ENCODE data around the gene AGAP1. TPM values are rescaled to one million over a fixed set of nuclear protein-coding genes. Genes with fewer than 3 reads are reported as not detected.

Gene AGAP1
- total and polyA plus RNA-seq, 2 donors = 1.7 to 3.0 TPM

GRCh38 chr2:235904585-235904931, 410.7 kb downstream of the AGAP1 start:
- H3K27ac ChIP-seq (ENCODE audit: low read depth in 1 of 2, low read length in 1 of 2) = no peak overlapping the region
- 34% methylated on average over 6 of the region's 6 CpGs for WGBS
- H3K36me3 ChIP-seq (ENCODE audit: control insufficient read depth in 2 of 2, insufficient read depth in 2 of 2, low read length in 1 of 2) = no peaks in the 10 kb centered on the region
- no peaks in the 10 kb centered on the region for H3K4me1 ChIP-seq (ENCODE audit: control insufficient read depth in 2 of 2, insufficient read depth in 2 of 2, low read length in 2 of 2)
- H3K9me3 ChIP-seq (ENCODE audit: control insufficient read depth in 2 of 2, insufficient read depth in 1 of 2, low read length in 1 of 2) = no peaks in the 10 kb centered on the region
- peaks cover 0 to 7% of the 10 kb centered on the region in 2 donors for H3K27me3 ChIP-seq (ENCODE audit: control insufficient read depth in 2 of 2, insufficient read depth in 1 of 2, low read length in 1 of 2)
- no peak overlapping the region for H3K4me3 ChIP-seq (ENCODE audit: low read length in 2 of 2)
- DNase-seq (ENCODE audit: low read depth in 6 of 9, low spot score in 9 of 9) = no peak

DNA sequence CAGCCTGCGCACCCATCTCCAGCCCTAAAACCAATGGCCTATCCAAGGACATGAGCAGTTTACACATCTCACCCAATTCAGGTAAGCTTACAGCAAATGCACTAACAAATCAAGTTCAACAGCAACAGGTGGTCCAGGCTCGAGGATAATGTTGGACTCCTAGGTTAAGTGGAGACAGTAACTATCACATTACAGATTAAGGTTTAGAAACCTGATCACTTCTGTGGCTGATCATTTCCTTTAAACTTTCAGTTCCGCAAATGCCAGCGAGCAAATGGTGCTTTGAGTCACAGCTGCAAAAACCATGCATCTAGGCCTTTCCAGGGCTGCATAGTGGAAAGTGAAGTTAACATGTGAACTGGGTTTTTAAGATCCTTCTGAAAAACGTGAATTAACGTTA, 415.0 kb downstream of the AGAP1 start:
- Histone ChIP-seq H3K9me3 (ENCODE audit: control insufficient read depth in 2 of 2, insufficient read depth in 1 of 2, low read length in 1 of 2) (no peaks in the 10 kb centered on the region), H3K27ac (ENCODE audit: low read depth in 1 of 2, low read length in 1 of 2) (no peak overlapping the region), H3K36me3 (ENCODE audit: control insufficient read depth in 2 of 2, insufficient read depth in 2 of 2, low read length in 1 of 2) (no peaks in the 10 kb centered on the region), H3K4me3 (ENCODE audit: low read length in 2 of 2) (no peak overlapping the region), H3K4me1 (ENCODE audit: control insufficient read depth in 2 of 2, insufficient read depth in 2 of 2, low read length in 2 of 2) (no peaks in the 10 kb centered on the region), H3K27me3 (ENCODE audit: control insufficient read depth in 2 of 2, insufficient read depth in 1 of 2, low read length in 1 of 2) (peaks cover 0 to 5% of the 10 kb centered on the region in 2 donors)
- 90% methylated on average over 6 of the region's 6 CpGs for WGBS
- DNase-seq (ENCODE audit: low read depth in 6 of 9, low spot score in 9 of 9) = no peak

DNA sequence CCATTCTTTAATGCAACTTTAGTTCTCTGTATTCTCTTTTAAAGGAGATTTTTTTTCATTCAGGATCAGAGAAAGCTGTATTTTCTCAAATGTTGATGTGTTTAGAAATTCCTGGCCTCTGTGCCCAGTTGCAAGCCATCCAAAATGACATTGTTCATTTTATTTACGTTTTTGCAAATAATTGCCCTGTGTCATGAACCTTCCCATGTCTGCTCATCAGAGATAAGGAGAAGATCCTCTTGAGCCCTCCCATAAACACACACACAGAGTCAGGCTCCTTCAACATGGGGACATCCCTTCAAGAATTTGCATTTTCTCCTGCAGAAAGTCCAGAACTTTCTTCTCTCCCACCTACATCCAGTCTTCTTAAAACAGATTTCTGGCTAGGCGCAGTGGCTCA, 415.5 kb downstream of the AGAP1 start:
- DNase-seq (ENCODE audit: low read depth in 6 of 9, low spot score in 9 of 9) = no peak
- Histone ChIP-seq H3K4me3 (ENCODE audit: low read length in 2 of 2) (no peak overlapping the region), H3K4me1 (ENCODE audit: control insufficient read depth in 2 of 2, insufficient read depth in 2 of 2, low read length in 2 of 2) (no peaks in the 10 kb centered on the region), H3K27me3 (ENCODE audit: control insufficient read depth in 2 of 2, insufficient read depth in 1 of 2, low read length in 1 of 2) (no peaks in the 10 kb centered on the region), H3K36me3 (ENCODE audit: control insufficient read depth in 2 of 2, insufficient read depth in 2 of 2, low read length in 1 of 2) (no peaks in the 10 kb centered on the region), H3K9me3 (ENCODE audit: control insufficient read depth in 2 of 2, insufficient read depth in 1 of 2, low read length in 1 of 2) (no peaks in the 10 kb centered on the region), H3K27ac (ENCODE audit: low read depth in 1 of 2, low read length in 1 of 2) (no peak overlapping the region)
- 90% methylated on average over 2 of the region's 2 CpGs for WGBS

DNA sequence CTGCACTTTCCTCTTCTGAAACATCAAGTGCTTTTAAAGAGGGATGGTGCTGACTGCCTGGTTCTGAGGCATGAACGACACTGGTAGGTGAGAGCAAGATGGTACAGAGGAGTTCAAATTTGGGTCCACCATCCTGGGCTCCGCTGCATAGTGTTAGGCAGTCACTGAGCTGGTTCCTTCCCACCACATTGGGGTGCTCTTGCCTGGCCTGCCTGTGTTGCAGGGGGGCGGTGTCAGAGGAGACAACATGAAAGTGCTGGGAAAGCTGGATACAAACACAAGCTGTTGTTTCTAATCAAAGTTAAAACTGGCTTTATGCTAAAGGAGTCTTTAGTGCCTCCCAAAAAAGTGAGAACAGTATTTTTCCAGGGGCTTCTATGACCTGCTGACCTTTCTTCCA, 416.2 kb downstream of the AGAP1 start:
- WGBS = 93% methylated on average over 3 of the region's 3 CpGs
- no peaks in the 10 kb centered on the region for H3K27me3 ChIP-seq (ENCODE audit: control insufficient read depth in 2 of 2, insufficient read depth in 1 of 2, low read length in 1 of 2)
- H3K9me3 ChIP-seq (ENCODE audit: control insufficient read depth in 2 of 2, insufficient read depth in 1 of 2, low read length in 1 of 2) = no peaks in the 10 kb centered on the region
- H3K27ac ChIP-seq (ENCODE audit: low read depth in 1 of 2, low read length in 1 of 2) = no peak overlapping the region
- H3K36me3 ChIP-seq (ENCODE audit: control insufficient read depth in 2 of 2, insufficient read depth in 2 of 2, low read length in 1 of 2) = no peaks in the 10 kb centered on the region
- no peak for DNase-seq (ENCODE audit: low read depth in 6 of 9, low spot score in 9 of 9)
- H3K4me3 ChIP-seq (ENCODE audit: low read length in 2 of 2) = no peak overlapping the region
- no peaks in the 10 kb centered on the region for H3K4me1 ChIP-seq (ENCODE audit: control insufficient read depth in 2 of 2, insufficient read depth in 2 of 2, low read length in 2 of 2)

GRCh38 chr2:235911125-235911524, 417.3 kb downstream of the AGAP1 start:
- Histone ChIP-seq H3K9me3 (ENCODE audit: control insufficient read depth in 2 of 2, insufficient read depth in 1 of 2, low read length in 1 of 2) (no peaks in the 10 kb centered on the region), H3K4me1 (ENCODE audit: control insufficient read depth in 2 of 2, insufficient read depth in 2 of 2, low read length in 2 of 2) (no peaks in the 10 kb centered on the region), H3K36me3 (ENCODE audit: control insufficient read depth in 2 of 2, insufficient read depth in 2 of 2, low read length in 1 of 2) (no peaks in the 10 kb centered on the region), H3K4me3 (ENCODE audit: low read length in 2 of 2) (no peak overlapping the region), H3K27ac (ENCODE audit: low read depth in 1 of 2, low read length in 1 of 2) (no peak overlapping the region), H3K27me3 (ENCODE audit: control insufficient read depth in 2 of 2, insufficient read depth in 1 of 2, low read length in 1 of 2) (no peaks in the 10 kb centered on the region)
- no peak for DNase-seq (ENCODE audit: low read depth in 6 of 9, low spot score in 9 of 9)
- WGBS = 90% methylated on average over 6 of the region's 6 CpGs

DNA sequence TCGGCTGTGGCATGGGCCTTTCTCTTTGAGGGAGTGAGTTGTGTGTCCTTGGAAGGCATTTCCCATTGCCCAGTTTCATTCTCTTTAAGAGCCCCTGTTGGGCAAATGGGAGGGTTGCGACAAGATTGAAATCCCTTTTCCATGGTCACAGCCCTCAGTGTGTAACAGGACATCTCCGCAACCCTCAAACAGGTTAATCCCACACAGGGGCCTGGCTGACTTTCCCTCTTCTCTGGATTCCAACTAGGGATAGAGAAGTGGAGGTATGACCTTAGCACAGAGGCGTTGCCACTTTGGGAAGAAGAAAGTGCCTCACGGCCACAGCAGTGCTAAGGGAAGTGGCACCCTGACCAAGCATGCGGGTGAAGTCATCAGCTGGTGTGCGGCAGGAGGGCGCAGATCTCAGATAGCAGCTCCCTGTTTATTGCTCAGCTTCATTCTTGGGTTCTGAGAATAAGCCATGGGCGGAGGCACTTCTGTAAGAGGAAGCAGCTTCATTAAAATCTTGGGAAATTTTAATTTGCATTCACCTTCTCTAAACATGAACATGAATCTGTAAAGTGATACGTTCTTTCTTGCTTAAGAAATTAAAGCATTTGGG, 417.9 kb downstream of the AGAP1 start:
- Histone ChIP-seq H3K27ac (ENCODE audit: low read depth in 1 of 2, low read length in 1 of 2) (no peak overlapping the region), H3K36me3 (ENCODE audit: control insufficient read depth in 2 of 2, insufficient read depth in 2 of 2, low read length in 1 of 2) (no peaks in the 10 kb centered on the region)
- 88% methylated on average over 10 of the region's 10 CpGs for WGBS

DNA sequence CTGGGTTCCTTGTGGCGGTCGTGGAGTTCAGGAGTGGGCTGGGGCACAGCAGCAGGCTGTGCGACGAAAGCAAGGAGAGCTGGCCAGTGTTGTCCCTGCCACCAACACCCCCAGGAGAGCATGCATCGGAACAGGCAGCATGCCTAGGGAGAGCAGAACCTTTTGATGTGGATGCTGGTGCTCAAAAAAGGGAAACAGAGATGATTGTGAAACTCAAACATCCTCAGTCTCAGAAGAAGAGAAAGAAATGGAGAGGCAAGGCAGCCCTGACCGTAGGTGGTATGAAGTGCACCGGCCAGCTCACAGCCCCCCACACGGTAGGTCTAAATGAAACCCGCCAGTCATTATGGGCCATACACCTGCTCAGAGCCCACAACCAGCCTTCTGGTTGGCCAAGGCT, 420.9 kb downstream of the AGAP1 start:
- Histone ChIP-seq H3K4me3 (ENCODE audit: low read length in 2 of 2) (no peak overlapping the region), H3K9me3 (ENCODE audit: control insufficient read depth in 2 of 2, insufficient read depth in 1 of 2, low read length in 1 of 2) (no peaks in the 10 kb centered on the region), H3K36me3 (ENCODE audit: control insufficient read depth in 2 of 2, insufficient read depth in 2 of 2, low read length in 1 of 2) (no peaks in the 10 kb centered on the region), H3K4me1 (ENCODE audit: control insufficient read depth in 2 of 2, insufficient read depth in 2 of 2, low read length in 2 of 2) (no peaks in the 10 kb centered on the region), H3K27me3 (ENCODE audit: control insufficient read depth in 2 of 2, insufficient read depth in 1 of 2, low read length in 1 of 2) (no peaks in the 10 kb centered on the region), H3K27ac (ENCODE audit: low read depth in 1 of 2, low read length in 1 of 2) (no peak overlapping the region)
- 95% methylated on average over 9 of the region's 9 CpGs for WGBS
- DNase-seq (ENCODE audit: low read depth in 6 of 9, low spot score in 9 of 9) = no peak

More for the DNA sequence above, 417.9 kb downstream of the AGAP1 start:
- Histone ChIP-seq H3K27me3 (ENCODE audit: control insufficient read depth in 2 of 2, insufficient read depth in 1 of 2, low read length in 1 of 2) (no peaks in the 10 kb centered on the region), H3K4me1 (ENCODE audit: control insufficient read depth in 2 of 2, insufficient read depth in 2 of 2, low read length in 2 of 2) (no peaks in the 10 kb centered on the region), H3K4me3 (ENCODE audit: low read length in 2 of 2) (no peak overlapping the region), H3K9me3 (ENCODE audit: control insufficient read depth in 2 of 2, insufficient read depth in 1 of 2, low read length in 1 of 2) (no peaks in the 10 kb centered on the region)
- DNase-seq (ENCODE audit: low read depth in 6 of 9, low spot score in 9 of 9) = no peak

- Histone ChIP-seq H3K9me3 (ENCODE audit: control insufficient read depth in 2 of 2, insufficient read depth in 1 of 2, low read length in 1 of 2) (no peaks in the 10 kb centered on the region), H3K27ac (ENCODE audit: low read depth in 1 of 2, low read length in 1 of 2) (no peak overlapping the region), H3K4me3 (ENCODE audit: low read length in 2 of 2) (no peak overlapping the region), H3K36me3 (ENCODE audit: control insufficient read depth in 2 of 2, insufficient read depth in 2 of 2, low read length in 1 of 2) (no peaks in the 10 kb centered on the region), H3K27me3 (ENCODE audit: control insufficient read depth in 2 of 2, insufficient read depth in 1 of 2, low read length in 1 of 2) (no peaks in the 10 kb centered on the region), H3K4me1 (ENCODE audit: control insufficient read depth in 2 of 2, insufficient read depth in 2 of 2, low read length in 2 of 2) (no peaks in the 10 kb centered on the region)
- 93% methylated on average over 19 of the region's 19 CpGs for WGBS
- DNase-seq (ENCODE audit: low read depth in 6 of 9, low spot score in 9 of 9) = no peak
These were observed 423.7 kb downstream of the AGAP1 start for GRCh38 chr2:235917506-235917905.

DNA sequence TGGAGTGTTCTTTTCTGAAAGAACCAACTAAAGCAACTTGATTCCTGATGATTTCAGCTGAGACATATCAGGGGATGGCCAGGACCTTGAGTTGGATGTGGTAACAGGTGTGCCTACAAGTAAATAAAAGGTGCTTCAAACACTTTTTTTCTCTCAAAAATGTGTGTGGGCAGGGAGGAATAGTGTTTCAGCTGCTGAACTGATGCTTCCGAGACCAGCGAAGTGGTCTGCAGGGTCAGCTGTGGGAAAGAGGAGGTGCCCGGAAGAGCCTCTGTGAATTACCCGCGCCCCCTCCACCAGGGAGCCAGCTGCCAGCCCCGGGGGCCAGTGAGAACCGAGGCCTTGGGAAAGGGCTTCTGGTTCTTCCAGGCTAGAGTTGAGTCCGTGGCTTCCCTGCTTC, 425.0 kb downstream of the AGAP1 start:
- 93% methylated on average over 8 of the region's 8 CpGs for WGBS
- DNase-seq (ENCODE audit: low read depth in 6 of 9, low spot score in 9 of 9) = no peak
- no peaks in the 10 kb centered on the region for H3K36me3 ChIP-seq (ENCODE audit: control insufficient read depth in 2 of 2, insufficient read depth in 2 of 2, low read length in 1 of 2)

More for the DNA sequence above, 425.0 kb downstream of the AGAP1 start:
- Histone ChIP-seq H3K27ac (ENCODE audit: low read depth in 1 of 2, low read length in 1 of 2) (no peak overlapping the region), H3K4me1 (ENCODE audit: control insufficient read depth in 2 of 2, insufficient read depth in 2 of 2, low read length in 2 of 2) (no peaks in the 10 kb centered on the region), H3K4me3 (ENCODE audit: low read length in 2 of 2) (no peak overlapping the region), H3K27me3 (ENCODE audit: control insufficient read depth in 2 of 2, insufficient read depth in 1 of 2, low read length in 1 of 2) (no peaks in the 10 kb centered on the region), H3K9me3 (ENCODE audit: control insufficient read depth in 2 of 2, insufficient read depth in 1 of 2, low read length in 1 of 2) (no peaks in the 10 kb centered on the region)
